ENCODE data around the gene WWOX. TPM values are rescaled to one million over a fixed set of nuclear protein-coding genes. Genes with fewer than 3 reads are reported as not detected.

The WWOX gene
- total and polyA plus RNA-seq, 2 of the 13 experiments (the other 11 are each of a cell fraction or from before 2014, with no cell fraction given): 9.1 to 37.4 TPM

GRCh38 chr16:78227855-78228254 is 128.4 kb downstream of the WWOX start (continued):
- TF ChIP-seq ZNF264 (CRISPR knock-in tag; IDR thresholded peaks at IDR 0.05) (no peak), ZNF430 (CRISPR knock-in tag; IDR thresholded peaks at IDR 0.05) (no peak), TGIF2 (CRISPR knock-in tag; IDR thresholded peaks at IDR 0.05) (no peak), KLF6 (CRISPR knock-in tag; IDR thresholded peaks at IDR 0.05) (no peak), ZNF503 (CRISPR knock-in tag; IDR thresholded peaks at IDR 0.05) (no peak), ZFP62 (CRISPR knock-in tag; IDR thresholded peaks at IDR 0.05) (no peak), FOXJ3 (CRISPR knock-in tag; IDR thresholded peaks at IDR 0.05; ENCODE audit: borderline replicate concordance) (0 out of 2 replicates have a peak, but pooled peaks have one; percentile 39), ZNF749 (CRISPR knock-in tag; IDR thresholded peaks at IDR 0.05; ENCODE audit: borderline replicate concordance) (no peak), ZNF629 (CRISPR knock-in tag; conservative IDR thresholded peaks at IDR 0.05) (no peak), SNAI1 (CRISPR knock-in tag; IDR thresholded peaks at IDR 0.05; ENCODE audit: borderline replicate concordance) (no peak), YEATS2 (CRISPR knock-in tag; IDR thresholded peaks at IDR 0.05; ENCODE audit: borderline replicate concordance) (no peak), MTA3 (CRISPR knock-in tag; IDR thresholded peaks at IDR 0.05) (no peak), DNMT1 (CRISPR knock-in tag; IDR thresholded peaks at IDR 0.05) (no peak), ZNF75D (CRISPR knock-in tag; IDR thresholded peaks at IDR 0.05; ENCODE audit: borderline replicate concordance) (no peak), ZNF335 (CRISPR knock-in tag; IDR thresholded peaks at IDR 0.05) (no peak), MED1 (CRISPR knock-in tag; IDR thresholded peaks at IDR 0.05) (0 out of 2 replicates have a peak, but pooled peaks have one; percentile 37), ZNF407 (CRISPR knock-in tag; IDR thresholded peaks at IDR 0.05; ENCODE audit: not compliant biosample characterization) (peak; percentile 52)
- TF ChIP-seq, protein P1, sequence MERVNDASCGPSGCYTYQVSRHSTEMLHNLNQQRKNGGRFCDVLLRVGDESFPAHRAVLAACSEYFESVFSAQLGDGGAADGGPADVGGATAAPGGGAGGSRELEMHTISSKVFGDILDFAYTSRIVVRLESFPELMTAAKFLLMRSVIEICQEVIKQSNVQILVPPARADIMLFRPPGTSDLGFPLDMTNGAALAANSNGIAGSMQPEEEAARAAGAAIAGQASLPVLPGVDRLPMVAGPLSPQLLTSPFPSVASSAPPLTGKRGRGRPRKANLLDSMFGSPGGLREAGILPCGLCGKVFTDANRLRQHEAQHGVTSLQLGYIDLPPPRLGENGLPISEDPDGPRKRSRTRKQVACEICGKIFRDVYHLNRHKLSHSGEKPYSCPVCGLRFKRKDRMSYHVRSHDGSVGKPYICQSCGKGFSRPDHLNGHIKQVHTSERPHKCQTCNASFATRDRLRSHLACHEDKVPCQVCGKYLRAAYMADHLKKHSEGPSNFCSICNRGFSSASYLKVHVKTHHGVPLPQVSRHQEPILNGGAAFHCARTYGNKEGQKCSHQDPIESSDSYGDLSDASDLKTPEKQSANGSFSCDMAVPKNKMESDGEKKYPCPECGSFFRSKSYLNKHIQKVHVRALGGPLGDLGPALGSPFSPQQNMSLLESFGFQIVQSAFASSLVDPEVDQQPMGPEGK (CRISPR knock-in tag; IDR thresholded peaks at IDR 0.05): no peak
